ENCODE measurements around the gene TMEM150B.

The TMEM150B gene

DNA sequence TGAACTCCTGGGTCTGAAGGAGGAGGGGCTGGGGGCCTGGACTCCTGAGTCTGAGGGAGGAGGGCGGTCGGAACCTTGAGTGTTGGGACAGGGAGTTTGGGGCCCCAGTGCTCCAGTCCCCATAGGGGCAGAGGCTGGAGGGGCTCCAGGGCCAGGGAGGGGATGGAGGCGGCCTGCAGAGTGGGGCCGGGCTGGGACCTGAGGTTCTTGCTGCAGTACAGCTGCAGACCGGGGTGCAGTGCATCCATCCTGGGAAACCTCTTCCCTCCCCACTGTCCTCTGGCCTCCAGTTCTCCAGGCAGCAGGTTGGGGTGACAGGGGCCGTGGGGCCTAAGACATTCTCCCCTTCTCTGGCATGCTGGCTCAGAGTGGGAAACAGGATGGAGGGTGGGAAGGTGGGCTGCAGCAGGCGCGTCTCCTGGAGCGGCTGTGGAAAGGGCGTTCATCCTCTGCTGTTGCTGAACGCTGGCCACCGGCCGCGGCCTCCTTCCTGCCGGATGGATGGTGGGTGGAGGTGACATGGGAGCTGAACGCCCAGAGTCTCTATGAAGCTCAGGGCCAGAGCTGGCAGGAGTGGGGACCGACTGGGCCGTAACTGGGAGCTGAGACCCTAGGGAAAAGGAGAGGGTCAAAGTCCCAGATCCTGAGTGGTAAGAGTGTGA is 39.8 kb downstream of the TMEM150B start:
- peak overlapping the region; percentile 49 for H3K27ac ChIP-seq (ENCODE audit: low read length)
- H3K4me1 ChIP-seq (ENCODE audit: control insufficient read depth, insufficient read depth, low read length), result peaks cover 22% of the 10 kb centered on the region
- H3K27me3 ChIP-seq (ENCODE audit: control insufficient read depth in 1 of 2, insufficient read depth in 2 of 2, low read length in 2 of 2), result no peaks in the 10 kb centered on the region
- peak overlapping the region in 1 of 2 donors; percentile 52 for H3K4me3 ChIP-seq (ENCODE audit: low read length in 2 of 2)
- H3K9ac ChIP-seq (ENCODE audit: low read length in 2 of 2), result peak overlapping the region; percentile 21 to 42
- H3K36me3 ChIP-seq (ENCODE audit: control insufficient read depth in 2 of 2, insufficient read depth in 2 of 2, low read length in 2 of 2), result peaks cover 0 to 6% of the 10 kb centered on the region in 2 donors
- H3K9me3 ChIP-seq (ENCODE audit: control insufficient read depth in 2 of 2, low read length in 2 of 2), result no peaks in the 10 kb centered on the region

DNA sequence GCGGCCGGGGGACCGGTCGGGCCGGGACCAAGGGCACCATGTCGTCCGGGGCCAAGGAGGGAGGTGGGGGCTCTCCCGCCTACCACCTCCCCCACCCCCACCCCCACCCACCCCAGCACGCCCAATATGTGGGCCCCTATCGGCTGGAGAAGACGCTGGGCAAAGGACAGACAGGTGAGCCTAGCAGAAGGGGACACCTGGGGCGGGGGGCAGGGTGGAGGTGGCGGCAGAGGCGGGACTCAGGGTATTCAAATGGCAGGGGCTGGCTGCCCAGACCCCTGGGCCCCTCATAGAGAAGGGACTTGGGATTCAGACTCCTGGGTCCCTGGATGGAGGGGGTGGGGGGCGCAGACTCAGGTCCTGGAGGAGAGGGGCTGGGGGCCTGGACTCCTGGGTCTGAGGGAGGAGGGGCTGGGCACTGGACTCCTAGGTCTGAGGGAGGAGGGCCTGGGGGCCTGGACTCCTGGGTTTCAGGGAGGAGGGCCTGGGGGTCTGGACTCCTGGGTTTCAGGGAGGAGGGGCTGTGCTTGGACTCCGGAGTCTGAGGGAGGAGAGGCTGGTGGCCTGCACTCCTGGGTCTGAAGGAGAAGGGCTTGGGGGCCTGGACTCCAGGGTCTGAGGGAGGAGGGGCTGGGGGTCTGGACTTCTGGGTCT is 40.6 kb downstream of the TMEM150B start:
- peaks cover 0 to 6% of the 10 kb centered on the region in 2 donors for H3K36me3 ChIP-seq (ENCODE audit: control insufficient read depth in 2 of 2, insufficient read depth in 2 of 2, low read length in 2 of 2)
- peak overlapping the region; percentile 49 for H3K27ac ChIP-seq (ENCODE audit: low read length)
- H3K27me3 ChIP-seq (ENCODE audit: control insufficient read depth in 1 of 2, insufficient read depth in 2 of 2, low read length in 2 of 2), result no peaks in the 10 kb centered on the region
- peak overlapping the region in 1 of 2 donors; percentile 42 for H3K9ac ChIP-seq (ENCODE audit: low read length in 2 of 2)
- no peaks in the 10 kb centered on the region for H3K9me3 ChIP-seq (ENCODE audit: control insufficient read depth in 2 of 2, low read length in 2 of 2)
- peak overlapping the region; percentile 19 to 52 for H3K4me3 ChIP-seq (ENCODE audit: low read length in 2 of 2)
- H3K4me1 ChIP-seq (ENCODE audit: control insufficient read depth, insufficient read depth, low read length), result peaks cover 25% of the 10 kb centered on the region

DNA sequence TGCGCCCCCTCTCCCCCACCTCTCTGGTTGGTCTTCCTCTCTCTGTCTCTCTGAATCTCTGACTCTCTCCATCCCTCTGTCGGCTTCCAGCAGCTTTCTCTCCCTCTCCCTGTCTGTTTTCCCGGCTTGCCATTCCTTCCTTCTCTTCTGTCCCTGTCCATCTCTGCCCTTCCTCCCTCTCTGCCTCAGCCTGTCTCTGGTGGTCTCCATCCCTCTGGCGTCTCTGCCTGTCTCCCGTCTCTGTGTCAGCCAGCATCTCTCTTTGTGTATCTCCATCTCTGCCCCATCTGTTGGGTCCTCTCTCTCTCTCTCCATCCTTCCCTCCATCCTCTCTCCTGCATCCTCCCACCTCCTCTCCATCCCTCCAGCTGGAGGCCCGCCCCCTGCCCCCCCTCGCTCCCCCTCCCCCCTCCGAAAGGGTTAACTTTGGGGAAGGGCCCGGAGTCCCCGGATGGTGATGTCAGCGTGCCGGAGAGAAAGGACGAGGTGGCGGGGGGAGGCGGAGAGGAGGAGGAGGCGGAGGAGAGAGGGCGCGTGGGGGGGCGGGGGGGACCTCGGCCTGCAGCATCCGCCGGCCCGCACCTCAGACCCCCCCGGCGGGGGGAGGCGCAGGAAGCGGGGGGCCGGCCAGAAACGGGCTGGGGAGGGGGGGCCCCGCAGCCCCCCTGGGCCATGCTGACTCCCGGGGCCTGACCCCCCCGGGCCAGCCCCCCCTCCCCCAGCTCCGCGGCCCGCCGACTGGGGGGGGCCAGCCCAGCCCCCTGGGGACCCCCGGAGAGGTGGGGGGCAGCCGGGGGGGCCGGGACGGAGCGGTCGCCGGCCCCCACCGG is 41.4 kb downstream of the TMEM150B start, which contains the start of gene BRSK1:
TSS of gene BRSK1 (plus strand) at position 450 of the 830 bp plus-strand sequence. CDS start 446 bp downstream, outside the sequence.
- H3K4me3 ChIP-seq (ENCODE audit: low read length in 2 of 2), result peak within 1 kb of the TSS; percentile 21 to 58

DNA sequence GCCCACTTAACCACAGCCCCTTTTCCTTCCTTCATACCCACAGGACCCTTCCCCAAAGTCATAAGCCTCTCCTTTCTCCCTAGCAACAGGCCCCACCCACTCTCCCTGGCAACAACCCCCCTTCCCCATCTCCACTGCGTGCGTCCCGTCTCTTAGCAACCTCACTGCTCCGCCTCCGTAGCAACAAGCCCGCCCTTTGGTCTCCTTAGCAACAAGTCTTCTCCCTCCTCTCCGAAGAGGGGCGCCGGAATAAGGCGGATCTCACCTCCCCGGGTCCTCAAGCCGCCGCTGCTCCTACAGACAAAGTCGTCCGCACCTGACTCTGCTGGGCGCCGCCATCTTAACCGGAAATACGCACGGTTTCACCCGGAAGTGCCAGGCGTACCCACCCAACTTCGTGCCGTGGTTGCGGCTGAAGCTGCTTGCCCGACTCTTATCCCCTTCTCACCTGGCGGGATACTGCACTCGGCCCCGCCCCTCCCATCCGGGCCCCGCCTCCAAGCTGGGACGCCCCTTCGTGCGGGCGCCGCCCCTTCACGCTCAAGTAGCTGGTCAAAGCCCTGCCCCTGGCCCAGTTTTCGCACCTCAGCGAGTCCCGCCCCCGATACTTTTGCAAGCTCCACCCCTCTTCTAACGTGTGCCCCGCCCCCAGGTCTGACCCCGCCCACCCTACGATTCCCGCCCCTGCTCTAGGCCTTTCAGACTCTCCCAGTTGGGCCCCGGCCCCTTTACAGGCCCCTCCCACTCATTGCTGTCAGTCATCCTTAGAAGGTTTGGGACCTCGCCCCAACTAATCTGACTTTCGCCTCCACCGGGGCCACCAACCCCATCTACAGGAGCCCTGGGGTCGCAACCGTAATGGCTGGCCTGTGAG is 45.1 kb downstream of the TMEM150B start, which contains the start of gene HSPBP1:
TSS of gene HSPBP1 (minus strand) at position 341 of the 874 bp plus-strand sequence. CDS start 502 bp downstream, outside the sequence.
- Histone ChIP-seq H3K4me1 (ENCODE audit: control insufficient read depth, insufficient read depth, low read length) (peaks cover 22% of the 10 kb centered on the region), H3K4me3 (ENCODE audit: low read length in 2 of 2) (peak within 1 kb of the TSS; percentile 92 to 98), H3K9me3 (ENCODE audit: control insufficient read depth in 2 of 2, low read length in 2 of 2) (no peaks in the 10 kb centered on the region), H3K9ac (ENCODE audit: low read length in 2 of 2) (peak within 1 kb of the TSS; percentile 81 to 84), H3K27me3 (ENCODE audit: control insufficient read depth in 1 of 2, insufficient read depth in 2 of 2, low read length in 2 of 2) (no peaks in the 10 kb centered on the region), H3K36me3 (ENCODE audit: control insufficient read depth in 2 of 2, insufficient read depth in 2 of 2, low read length in 2 of 2) (peaks cover 11 to 19% of the 10 kb centered on the region in 2 donors), H3K27ac (ENCODE audit: low read length) (peak within 1 kb of the TSS; percentile 82)

More for the DNA sequence above, 41.4 kb downstream of the TMEM150B start, which contains the start of gene BRSK1:
- Histone ChIP-seq H3K4me1 (ENCODE audit: control insufficient read depth, insufficient read depth, low read length) (peaks cover 28% of the 10 kb centered on the region), H3K27ac (ENCODE audit: low read length) (peak within 1 kb of the TSS; percentile 49), H3K36me3 (ENCODE audit: control insufficient read depth in 2 of 2, insufficient read depth in 2 of 2, low read length in 2 of 2) (peaks cover 0 to 4% of the 10 kb centered on the region in 2 donors), H3K9me3 (ENCODE audit: control insufficient read depth in 2 of 2, low read length in 2 of 2) (no peaks in the 10 kb centered on the region), H3K27me3 (ENCODE audit: control insufficient read depth in 1 of 2, insufficient read depth in 2 of 2, low read length in 2 of 2) (no peaks in the 10 kb centered on the region), H3K9ac (ENCODE audit: low read length in 2 of 2) (peak within 1 kb of the TSS in 1 of 2 donors; percentile 23)

DNA sequence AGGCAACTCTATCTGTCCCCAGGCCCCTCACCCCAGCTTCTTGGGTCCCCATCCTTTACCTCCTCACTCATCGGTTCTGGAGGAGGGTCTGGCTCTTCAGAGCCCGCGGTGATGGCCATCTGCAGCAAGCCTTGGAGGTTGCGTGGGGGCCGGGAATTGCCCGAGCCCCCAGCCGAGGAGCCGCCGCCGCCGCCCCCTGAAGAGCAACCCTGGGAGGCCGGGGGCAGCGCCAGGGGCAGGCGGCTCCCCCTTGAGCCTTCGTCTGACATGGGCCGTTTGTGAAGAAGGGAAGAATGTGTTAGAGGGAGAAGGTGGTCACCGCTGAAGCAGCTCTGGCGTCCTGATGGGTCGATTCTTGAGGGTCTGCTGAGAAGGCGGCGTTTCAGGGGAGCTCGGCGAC is 45.8 kb downstream of the TMEM150B start:
- peak overlapping the region; percentile 81 to 84 for H3K9ac ChIP-seq (ENCODE audit: low read length in 2 of 2)
- H3K27ac ChIP-seq (ENCODE audit: low read length), result peak overlapping the region; percentile 82
- H3K4me1 ChIP-seq (ENCODE audit: control insufficient read depth, insufficient read depth, low read length), result peaks cover 17% of the 10 kb centered on the region

DNA sequence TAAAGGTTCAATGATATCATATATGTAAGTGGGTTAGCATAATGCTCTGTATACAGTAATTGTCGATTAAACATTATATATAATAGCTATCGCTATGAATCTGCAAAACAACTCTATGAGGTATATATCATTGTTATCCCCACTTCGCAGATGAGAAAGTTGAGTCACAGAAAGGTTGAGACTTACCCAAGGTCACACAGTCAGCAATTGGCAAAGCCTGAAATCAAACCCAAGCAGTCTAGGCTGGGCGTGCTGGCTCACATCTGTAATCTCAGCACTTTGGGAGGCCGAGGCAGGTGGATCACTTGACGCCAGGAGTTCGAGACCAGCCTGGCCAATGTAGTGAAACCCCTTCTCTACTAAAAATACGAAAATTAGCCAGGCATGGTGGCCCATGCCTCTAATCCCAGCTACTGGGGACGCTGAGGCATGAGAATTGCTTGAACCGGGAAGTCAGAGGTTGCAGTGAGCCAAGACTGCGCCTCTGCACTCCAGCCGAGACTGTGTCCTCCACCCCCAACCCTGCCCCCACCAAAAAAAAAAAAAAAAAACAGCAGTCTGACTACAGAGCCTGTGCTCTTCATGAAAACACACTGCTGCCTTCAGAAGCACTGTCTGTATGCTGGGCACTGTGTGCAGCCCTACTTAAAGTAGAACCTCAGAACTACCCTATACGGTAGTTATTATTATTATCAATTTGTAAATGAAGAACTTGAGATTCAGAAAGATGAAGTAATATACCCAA is 46.6 kb downstream of the TMEM150B start:
- H3K4me3 ChIP-seq (ENCODE audit: low read length in 2 of 2), result peak overlapping the region in 1 of 2 donors; percentile 92
- H3K27me3 ChIP-seq (ENCODE audit: control insufficient read depth in 1 of 2, insufficient read depth in 2 of 2, low read length in 2 of 2), result no peaks in the 10 kb centered on the region
- H3K36me3 ChIP-seq (ENCODE audit: control insufficient read depth in 2 of 2, insufficient read depth in 2 of 2, low read length in 2 of 2), result peaks cover 11 to 26% of the 10 kb centered on the region in 2 donors
- no peak overlapping the region for H3K9ac ChIP-seq (ENCODE audit: low read length in 2 of 2)
- H3K27ac ChIP-seq (ENCODE audit: low read length), result no peak overlapping the region
- H3K4me1 ChIP-seq (ENCODE audit: control insufficient read depth, insufficient read depth, low read length), result peaks cover 15% of the 10 kb centered on the region
- no peaks in the 10 kb centered on the region for H3K9me3 ChIP-seq (ENCODE audit: control insufficient read depth in 2 of 2, low read length in 2 of 2)

More for the DNA sequence above, 45.8 kb downstream of the TMEM150B start:
- H3K9me3 ChIP-seq (ENCODE audit: control insufficient read depth in 2 of 2, low read length in 2 of 2), result no peaks in the 10 kb centered on the region
- H3K27me3 ChIP-seq (ENCODE audit: control insufficient read depth in 1 of 2, insufficient read depth in 2 of 2, low read length in 2 of 2), result no peaks in the 10 kb centered on the region
- H3K4me3 ChIP-seq (ENCODE audit: low read length in 2 of 2), result peak overlapping the region; percentile 92 to 98
- H3K36me3 ChIP-seq (ENCODE audit: control insufficient read depth in 2 of 2, insufficient read depth in 2 of 2, low read length in 2 of 2), result peaks cover 11 to 23% of the 10 kb centered on the region in 2 donors

DNA sequence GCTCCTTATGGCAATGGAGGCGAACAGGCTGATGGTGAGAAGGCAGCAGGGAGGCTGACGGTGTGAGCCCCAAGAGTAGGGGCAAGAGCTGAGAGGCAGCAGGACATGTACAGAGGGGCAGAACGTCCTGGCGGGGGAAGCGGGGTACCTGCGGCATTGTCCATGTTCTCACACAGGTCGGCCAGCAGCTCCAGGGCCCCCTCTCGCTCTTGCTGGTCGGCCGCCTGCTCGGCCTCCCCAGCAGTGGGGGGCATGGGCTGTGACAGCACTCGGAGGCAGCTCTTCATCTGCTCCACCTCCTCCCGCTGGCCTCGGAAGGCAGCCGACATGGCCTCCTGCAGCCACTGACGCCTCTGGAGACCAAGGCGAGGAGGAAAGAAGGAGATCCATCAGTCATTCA is 47.6 kb downstream of the TMEM150B start:
- no peak overlapping the region for H3K9ac ChIP-seq (ENCODE audit: low read length in 2 of 2)
- no peaks in the 10 kb centered on the region for H3K9me3 ChIP-seq (ENCODE audit: control insufficient read depth in 2 of 2, low read length in 2 of 2)
- H3K36me3 ChIP-seq (ENCODE audit: control insufficient read depth in 2 of 2, insufficient read depth in 2 of 2, low read length in 2 of 2), result peaks cover 11 to 35% of the 10 kb centered on the region in 2 donors
- no peak overlapping the region for H3K27ac ChIP-seq (ENCODE audit: low read length)
- H3K27me3 ChIP-seq (ENCODE audit: control insufficient read depth in 1 of 2, insufficient read depth in 2 of 2, low read length in 2 of 2), result no peaks in the 10 kb centered on the region
- H3K4me3 ChIP-seq (ENCODE audit: low read length in 2 of 2), result no peak overlapping the region
- H3K4me1 ChIP-seq (ENCODE audit: control insufficient read depth, insufficient read depth, low read length), result peaks cover 13% of the 10 kb centered on the region

DNA sequence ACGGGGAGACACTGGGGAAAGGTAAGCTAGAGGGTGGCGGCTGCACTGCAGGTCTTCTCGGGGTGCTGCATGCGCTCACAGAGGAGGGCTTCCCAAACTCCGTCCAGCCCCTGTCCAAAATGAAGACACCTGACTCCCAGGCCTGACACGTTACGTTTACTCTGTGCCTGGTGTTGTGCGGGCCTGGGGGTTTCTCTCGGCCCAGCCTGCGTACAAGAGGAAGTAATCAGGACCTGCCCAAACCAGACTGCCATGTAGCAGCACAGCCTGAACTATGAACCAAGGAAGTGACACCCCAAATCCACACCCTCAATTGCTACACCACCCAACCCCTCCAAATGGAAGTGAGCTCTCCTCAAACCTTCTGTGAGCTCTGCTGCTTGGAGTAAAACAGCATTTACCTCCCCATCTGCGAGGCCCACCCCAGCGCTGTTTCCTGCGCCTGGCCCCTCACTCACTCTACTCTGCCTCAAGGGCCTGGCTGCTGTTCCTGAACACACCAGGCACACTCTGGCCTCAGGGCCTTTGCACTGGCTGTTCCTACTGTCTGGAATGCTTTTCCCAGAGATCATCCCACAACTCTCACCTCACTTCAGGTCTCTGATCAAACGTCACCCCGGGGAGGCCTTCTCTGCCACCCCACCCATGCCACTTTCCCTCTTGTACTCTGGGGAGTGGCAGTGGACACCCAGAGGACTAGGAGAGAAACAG is 48.3 kb downstream of the TMEM150B start:
- Histone ChIP-seq H3K9ac (ENCODE audit: low read length in 2 of 2) (no peak overlapping the region), H3K4me1 (ENCODE audit: control insufficient read depth, insufficient read depth, low read length) (peaks cover 13% of the 10 kb centered on the region), H3K27me3 (ENCODE audit: control insufficient read depth in 1 of 2, insufficient read depth in 2 of 2, low read length in 2 of 2) (no peaks in the 10 kb centered on the region), H3K4me3 (ENCODE audit: low read length in 2 of 2) (no peak overlapping the region), H3K27ac (ENCODE audit: low read length) (no peak overlapping the region), H3K9me3 (ENCODE audit: control insufficient read depth in 2 of 2, low read length in 2 of 2) (no peaks in the 10 kb centered on the region), H3K36me3 (ENCODE audit: control insufficient read depth in 2 of 2, insufficient read depth in 2 of 2, low read length in 2 of 2) (peaks cover 11 to 38% of the 10 kb centered on the region in 2 donors)

Data from stomach smooth muscle (tissue), 2 donors.